ENCODE data around the gene KCTD11. TPM values are rescaled to one million over a fixed set of nuclear protein-coding genes. Genes with fewer than 3 reads are reported as not detected.

Gene KCTD11
- polyA plus RNA-seq, 1 donor, result 6.5 TPM

GRCh38 chr17:7374353-7374752 lies 22.4 kb downstream of the KCTD11 start:
- no peak for DNase-seq (ENCODE audit: low read depth)

DNA sequence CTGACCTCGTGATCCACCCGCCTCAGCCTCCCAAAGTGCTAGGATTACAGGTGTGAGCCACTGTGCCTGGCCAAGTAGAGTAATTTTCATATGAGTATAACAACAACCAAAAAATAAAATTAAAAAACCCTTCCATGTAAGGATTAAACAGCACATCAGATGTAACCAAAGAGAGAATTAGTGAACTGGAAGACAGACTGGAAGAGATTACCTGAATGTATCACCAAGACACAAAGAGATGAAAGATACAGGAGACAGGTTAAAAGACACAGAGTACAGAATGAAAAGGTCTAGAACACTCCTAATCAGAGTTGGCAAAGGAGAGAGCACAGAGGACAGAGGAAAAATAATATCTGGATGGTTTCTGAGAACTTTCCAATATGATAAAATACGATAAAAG lies 27.2 kb downstream of the KCTD11 start:
- no peak for DNase-seq (ENCODE audit: low read depth)

DNA sequence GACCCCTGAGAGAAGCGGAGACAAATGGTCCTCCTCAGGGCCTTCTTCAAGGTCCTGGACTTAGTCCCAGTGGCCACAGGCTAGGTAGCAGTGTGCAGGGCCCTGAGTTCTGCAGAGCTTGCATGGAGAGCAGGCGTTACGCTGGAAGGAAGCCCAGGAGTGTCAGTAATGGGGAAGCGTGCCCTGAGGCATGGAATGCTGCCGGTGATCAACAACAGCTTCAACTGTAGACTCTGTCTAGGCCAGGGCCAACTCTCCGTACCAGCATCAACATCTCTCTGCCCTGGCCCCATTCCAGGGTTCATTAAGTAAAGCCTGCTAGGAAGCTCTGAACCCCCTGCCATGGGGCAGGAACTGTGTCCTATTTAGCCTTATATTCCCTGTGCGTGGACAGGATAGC lies 28.4 kb downstream of the KCTD11 start:
- DNase-seq (ENCODE audit: low read depth), result no peak

- DNase-seq (ENCODE audit: low read depth), result no peak
Measured at GRCh38 chr17:7380855-7381683, 29.1 kb downstream of the KCTD11 start, which contains the start of gene TNK1. Gene TNK1, plus strand, starts transcription at chr17:7381089. Its CDS starts 1,838 bp downstream, at chr17:7382927.

GRCh38 chr17:7382901-7383300 lies 30.9 kb downstream of the KCTD11 start:
- DNase-seq (ENCODE audit: low read depth), result no peak

- DNase-seq (ENCODE audit: low read depth), result no peak
Measured at GRCh38 chr17:7383371-7383741, 31.4 kb downstream of the KCTD11 start.

DNA sequence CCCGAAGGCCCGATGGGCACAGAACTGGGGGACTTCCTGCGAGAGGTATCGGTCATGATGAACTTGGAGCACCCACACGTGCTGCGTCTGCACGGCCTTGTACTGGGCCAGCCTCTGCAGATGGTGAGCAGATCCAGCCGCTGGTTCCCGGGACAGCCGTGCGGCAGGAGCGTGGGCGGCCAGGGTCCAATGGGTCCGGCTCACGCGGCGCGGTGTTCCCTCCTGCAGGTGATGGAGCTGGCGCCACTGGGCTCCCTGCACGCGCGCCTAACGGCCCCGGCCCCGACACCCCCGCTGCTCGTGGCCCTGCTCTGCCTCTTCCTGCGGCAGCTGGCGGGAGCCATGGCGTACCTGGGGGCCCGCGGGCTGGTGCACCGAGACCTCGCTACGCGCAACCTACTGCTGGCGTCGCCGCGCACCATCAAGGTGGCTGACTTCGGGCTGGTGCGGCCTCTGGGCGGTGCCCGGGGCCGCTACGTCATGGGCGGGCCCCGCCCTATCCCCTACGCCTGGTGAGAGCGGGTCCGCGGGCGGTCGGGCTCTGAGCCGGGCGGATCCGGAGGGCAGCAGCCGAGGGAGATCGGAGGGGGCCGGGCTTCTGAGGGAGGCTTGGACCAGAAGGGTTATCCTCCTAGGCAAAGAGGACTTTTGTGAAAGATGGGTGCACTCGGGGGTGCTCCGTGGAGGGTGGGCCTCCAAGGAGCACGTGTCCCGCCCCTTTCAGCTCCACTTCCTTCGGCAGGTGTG lies 32.0 kb downstream of the KCTD11 start:
- DNase-seq (ENCODE audit: low read depth), result no peak

- no peak for DNase-seq (ENCODE audit: low read depth)
Measured at GRCh38 chr17:7384489-7385081, 32.6 kb downstream of the KCTD11 start.

DNA sequence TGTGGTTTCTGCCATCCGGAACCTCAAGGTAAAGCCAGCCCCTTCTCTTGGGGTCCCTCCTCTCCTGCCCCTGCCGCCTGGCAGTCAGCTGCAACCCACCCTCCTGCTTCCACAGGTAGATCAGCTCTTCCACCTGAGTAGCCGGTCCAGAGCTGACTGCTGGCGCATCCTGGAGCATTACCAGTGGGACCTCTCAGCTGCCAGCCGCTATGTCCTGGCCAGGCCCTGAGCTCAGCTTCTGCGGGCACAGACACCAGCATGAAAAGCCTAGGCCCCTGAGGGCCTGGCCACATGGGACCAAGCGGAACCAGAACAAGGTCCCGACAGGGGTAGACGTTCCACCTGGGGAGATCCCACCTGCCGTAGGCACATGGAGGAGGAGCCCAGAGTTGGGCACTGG lies 36.9 kb downstream of the KCTD11 start:
- DNase-seq (ENCODE audit: low read depth), result no peak

- DNase-seq (ENCODE audit: low read depth), result no peak
Measured at GRCh38 chr17:7389924-7390910, 38.3 kb downstream of the KCTD11 start.

DNA sequence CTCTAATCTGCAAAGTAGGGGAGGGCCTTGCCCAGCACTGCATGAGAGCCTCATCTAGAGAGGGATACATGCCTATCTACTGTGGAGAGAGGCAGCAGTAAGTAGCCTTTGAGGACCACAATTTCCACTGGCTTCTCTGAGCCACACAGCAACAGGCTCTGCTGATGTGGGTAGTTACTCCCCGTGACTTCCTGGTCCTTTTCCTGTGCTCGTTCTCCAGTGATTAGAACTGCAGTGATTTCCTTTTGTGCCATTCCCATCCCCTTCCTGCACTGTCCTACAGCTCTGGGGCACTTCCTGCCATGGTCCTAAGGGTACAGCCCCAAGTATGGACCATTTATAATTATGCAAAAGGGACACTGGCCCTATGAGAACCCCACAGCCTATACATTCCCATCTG lies 39.3 kb downstream of the KCTD11 start:
- no peak for DNase-seq (ENCODE audit: low read depth)

- no peak for DNase-seq (ENCODE audit: low read depth)
Measured at GRCh38 chr17:7392696-7393612, 41.0 kb downstream of the KCTD11 start.

GRCh38 chr17:7393613-7394451 lies 41.9 kb downstream of the KCTD11 start:
- no peak for DNase-seq (ENCODE audit: low read depth)

DNA sequence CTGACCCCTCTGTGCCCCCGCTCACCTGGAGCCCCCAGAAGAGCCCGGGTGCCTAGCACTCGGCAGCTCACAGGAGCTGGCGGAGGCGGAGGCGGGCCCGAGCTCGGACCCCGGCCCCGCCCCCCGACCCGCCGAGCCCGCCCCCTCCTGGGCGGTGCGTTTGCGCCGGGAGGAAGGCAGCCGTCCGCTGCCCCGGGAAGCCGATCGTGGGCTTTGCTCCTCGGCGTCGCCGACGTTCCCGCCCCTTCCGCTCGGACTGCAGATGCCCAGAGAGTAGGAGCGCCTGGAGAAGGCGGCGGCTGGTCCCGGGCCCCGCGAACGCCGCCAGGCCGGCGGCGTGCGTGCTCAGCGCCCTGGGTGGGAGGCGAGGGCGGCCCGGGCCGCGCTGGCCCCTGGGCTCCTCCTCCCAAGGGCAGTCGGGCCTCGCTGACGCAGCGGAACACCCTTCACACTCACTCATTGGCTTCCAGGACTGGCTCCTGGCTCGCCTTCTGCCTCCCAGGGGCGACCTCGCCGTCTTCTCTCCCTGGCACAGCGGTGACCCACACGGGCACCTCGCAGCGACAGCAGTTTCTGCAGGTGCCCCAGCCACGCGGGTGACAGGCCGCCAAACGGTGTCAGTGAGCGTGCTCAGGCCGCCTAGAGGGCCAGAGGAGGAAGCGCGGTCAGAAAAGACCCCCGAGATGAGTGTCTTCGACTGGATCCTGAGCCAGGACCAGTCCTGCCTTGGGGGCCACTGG lies 42.7 kb downstream of the KCTD11 start, which contains the start of gene PLSCR3:
Gene PLSCR3 (minus strand): TSS at position 74 of the 740 bp plus-strand sequence. CDS start 415 bp downstream, outside the sequence.
- peak; percentile 60 for DNase-seq (ENCODE audit: low read depth)

DNA sequence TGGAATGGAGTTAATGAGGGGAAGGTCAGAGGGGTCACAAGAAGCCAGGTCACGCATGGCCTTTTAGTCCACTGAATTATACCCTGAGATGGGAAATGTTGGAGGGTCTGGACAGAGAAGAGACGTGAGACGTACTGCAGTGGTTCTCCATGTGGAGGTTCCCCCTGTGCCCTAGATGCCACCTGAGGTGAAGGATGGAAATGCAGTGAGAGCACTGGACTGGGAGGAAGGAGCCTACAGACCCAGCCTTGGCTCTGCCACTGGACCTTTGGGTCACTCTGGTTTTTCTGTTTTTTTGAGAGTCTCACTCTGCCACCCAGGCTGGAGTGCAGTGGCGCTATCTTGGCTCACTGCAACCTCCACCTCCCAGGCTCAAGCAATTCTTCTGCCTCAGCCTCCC lies 44.2 kb downstream of the KCTD11 start:
- no peak for DNase-seq (ENCODE audit: low read depth)

DNA sequence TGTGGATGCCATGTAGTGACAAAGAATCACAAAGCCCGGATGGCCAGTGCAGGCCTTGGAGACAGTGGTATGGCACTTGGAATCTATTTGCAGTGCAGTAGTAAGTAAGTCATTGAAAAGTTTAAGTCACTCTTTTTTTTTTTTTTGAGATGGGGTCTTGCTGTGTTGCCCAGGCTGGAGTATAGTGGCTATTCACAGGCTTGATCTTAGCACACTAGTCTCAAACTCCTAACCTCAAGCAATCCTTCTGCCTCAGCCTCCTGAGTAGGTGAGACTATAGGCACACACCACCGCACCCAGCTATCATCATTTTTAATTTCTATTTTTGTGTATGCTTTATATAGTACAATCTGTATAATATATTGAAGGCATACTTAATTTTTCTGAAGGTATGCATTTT lies 46.6 kb downstream of the KCTD11 start:
- DNase-seq (ENCODE audit: low read depth), result no peak

GRCh38 chr17:7403043-7403726 lies 51.2 kb downstream of the KCTD11 start:
- DNase-seq (ENCODE audit: low read depth), result no peak

DNA sequence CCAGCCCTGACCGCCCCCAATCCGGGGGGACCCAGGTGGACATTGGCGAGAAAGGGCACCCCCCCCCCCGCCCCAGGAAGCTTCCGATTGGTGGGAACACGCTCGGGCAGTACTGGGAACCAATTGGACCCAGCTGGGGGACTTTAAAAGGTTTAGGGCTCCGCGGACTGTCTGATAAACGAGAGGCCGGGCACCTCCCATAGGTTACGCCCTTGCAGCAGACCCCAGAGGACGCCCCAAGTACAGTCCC lies 51.7 kb downstream of the KCTD11 start:
- DNase-seq (ENCODE audit: low read depth), result no peak
